Activated CD8-positive, alpha-beta T cell treated with anti-CD3 and anti-CD28 coated beads for 36 hours (primary cell): ENCODE measurements around the gene SEMA5B. TPM values are rescaled to one million over a fixed set of nuclear protein-coding genes. Genes with fewer than 3 reads are reported as not detected.

Experiments
- ATAC-seq: fragments of 200-7000 bp; cut with Tn5 transposase; one replicate; pipeline ENCODE4 v1.10.0; 2021; ENCODE audit warnings: mild to moderate bottlenecking, moderate library complexity
- CTCF ChIA-PET: fragments of 350-600 bp; sonication (Branson Sonifier 250); formaldehyde crosslinking; loops from one replicate; lab custom pipeline; 2021; ENCODE audit warnings: antibody characterized with exemption; lab: Charles Lee
- POLR2A ChIA-PET: fragments of 350-600 bp; sonication (Branson Sonifier 250); formaldehyde crosslinking; loops from one replicate; lab custom pipeline; 2021; ENCODE audit warnings: antibody characterized with exemption; lab: Charles Lee
- DNase-seq: peaks from one replicate; pipeline ENCODE4 v3.0.0-alpha.2; 2020
- H3K27ac Mint-ChIP-seq: one replicate; pipeline ENCODE4 v1.8.0; 2021; ENCODE audit warnings: mild to moderate bottlenecking, mixed read lengths
- H3K27me3 Mint-ChIP-seq: one replicate; pipeline ENCODE4 v1.8.0; 2021; ENCODE audit warnings: mixed read lengths
- H3K36me3 Mint-ChIP-seq: one replicate; pipeline ENCODE4 v1.8.0; 2021; ENCODE audit warnings: low read depth, mixed read lengths
- H3K4me1 Mint-ChIP-seq: one replicate; pipeline ENCODE4 v1.8.0; 2021; ENCODE audit warnings: low read depth, mixed read lengths
- H3K4me3 Mint-ChIP-seq: one replicate; pipeline ENCODE4 v1.8.0; 2021; ENCODE audit warnings: mild to moderate bottlenecking, moderate library complexity, mixed read lengths
- H3K9me3 Mint-ChIP-seq: one replicate; pipeline ENCODE4 v1.8.0; 2021; ENCODE audit warnings: mixed read lengths
- CTCF ChIP-seq: fragments of 200-600 bp; IDR thresholded peaks from one replicate; pipeline ENCODE4 v1.8.0; 2022; ENCODE audit warnings: antibody characterized with exemption, mild to moderate bottlenecking
- intact Hi-C: fragments of 100-400 bp; cut with micrococcal nuclease; formaldehyde crosslinking; loops from one replicate; pipeline ENCODE4 v1.10.0; 2022
- total RNA-seq, 2 experiments: library from RNA; stranded (reverse); gene quantifications; one replicate each; pipeline ENCODE4 v1.2.3, GENCODE V29; 2021

SEMA5B gene
- total RNA-seq, 2 experiments from 2014 or later = not detected

DNA sequence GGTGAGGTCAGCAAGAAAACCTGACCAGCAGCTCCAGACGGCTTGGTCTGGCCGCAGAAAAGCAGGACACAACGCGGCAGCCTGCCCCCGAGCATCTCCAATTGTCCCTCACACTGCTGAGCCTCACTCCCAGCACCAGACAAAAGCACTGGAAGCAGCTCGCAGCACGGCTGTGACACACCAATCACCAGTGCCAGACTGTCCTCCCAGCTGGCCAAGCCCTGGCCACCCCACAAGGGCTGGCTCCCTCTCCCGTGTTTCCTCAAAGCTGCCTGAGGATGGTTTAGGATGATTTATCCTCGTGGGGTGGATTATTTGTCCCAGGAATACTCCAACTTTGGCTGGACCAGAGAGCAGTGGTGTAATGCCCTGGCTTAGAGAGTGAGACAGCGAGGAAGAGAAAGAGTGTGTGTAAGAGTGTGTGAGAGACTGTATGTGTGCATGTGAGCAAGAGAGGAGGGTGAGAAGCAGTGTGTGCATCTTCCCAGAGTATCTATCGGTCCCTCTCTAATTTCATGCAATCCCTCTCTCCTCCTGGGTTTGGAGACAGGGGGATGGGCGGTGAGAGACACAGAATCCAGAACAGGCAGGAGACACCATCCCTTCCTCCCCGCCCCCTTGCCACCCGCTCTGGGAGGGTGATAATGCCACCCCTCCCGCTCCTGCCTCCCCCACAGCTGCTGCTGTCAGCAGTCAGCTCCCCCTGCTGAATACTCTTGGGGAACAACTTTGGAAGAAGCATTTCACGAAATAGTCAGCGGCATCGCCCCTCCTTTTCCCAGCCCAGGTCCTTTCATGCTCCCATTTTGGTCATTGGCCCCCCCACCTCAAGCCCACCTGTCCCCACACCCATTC, 34.2 kb downstream of the SEMA5B start:
- CTCF ChIA-PET = no interaction called here
- ATAC-seq (no peak), DNase-seq (no peak)
- H3K9me3 Mint-ChIP-seq = no peaks in the 10 kb centered on the region
- no peak overlapping the region for H3K4me3 Mint-ChIP-seq
- no peaks in the 10 kb centered on the region for H3K36me3 Mint-ChIP-seq
- POLR2A ChIA-PET = no interaction called here
- no peak for TF ChIP-seq CTCF
- H3K27ac Mint-ChIP-seq = no peak overlapping the region
- no peaks in the 10 kb centered on the region for H3K4me1 Mint-ChIP-seq
- intact Hi-C loops = no loop called here
- peaks cover 9% of the 10 kb centered on the region for H3K27me3 Mint-ChIP-seq

- Mint-ChIP-seq H3K4me3 (no peak overlapping the region), H3K9me3 (no peaks in the 10 kb centered on the region), H3K4me1 (no peaks in the 10 kb centered on the region), H3K27me3 (peaks cover 9% of the 10 kb centered on the region), H3K27ac (no peak overlapping the region), H3K36me3 (no peaks in the 10 kb centered on the region)
- CTCF ChIA-PET = no interaction called here
- no peak for TF ChIP-seq CTCF
- POLR2A ChIA-PET = no interaction called here
- intact Hi-C loops = no loop called here
- DNase-seq = no peak
- ATAC-seq = no peak
Measured at GRCh38 chr3:122992676-122993075, 34.9 kb downstream of the SEMA5B start.

- Mint-ChIP-seq H3K4me1 (no peaks in the 10 kb centered on the region), H3K4me3 (no peak overlapping the region), H3K27ac (no peak overlapping the region), H3K36me3 (no peaks in the 10 kb centered on the region), H3K27me3 (peaks cover 11% of the 10 kb centered on the region), H3K9me3 (no peaks in the 10 kb centered on the region)
- POLR2A ChIA-PET = no interaction called here
- CTCF ChIA-PET = no interaction called here
- TF ChIP-seq CTCF = no peak
- DNase-seq (no peak), ATAC-seq (no peak)
- intact Hi-C loops = no loop called here
Measured at GRCh38 chr3:122992133-122992532, 35.4 kb downstream of the SEMA5B start.

GRCh38 chr3:122991236-122991985, 36.2 kb downstream of the SEMA5B start:
- no peak overlapping the region for H3K4me3 Mint-ChIP-seq
- no peak for DNase-seq
- H3K27me3 Mint-ChIP-seq = peaks cover 13% of the 10 kb centered on the region
- CTCF ChIA-PET = no interaction called here
- no peaks in the 10 kb centered on the region for H3K4me1 Mint-ChIP-seq
- TF ChIP-seq CTCF = no peak
- no peaks in the 10 kb centered on the region for H3K9me3 Mint-ChIP-seq
- H3K27ac Mint-ChIP-seq = no peak overlapping the region
- no peak for ATAC-seq
- POLR2A ChIA-PET = interaction anchor here (0.7 kb wide), 1 partner anchor 27 kb away, joined by 3 read pairs; no protein-coding TSS in a partner anchor
- no peaks in the 10 kb centered on the region for H3K36me3 Mint-ChIP-seq
- intact Hi-C loops = no loop called here
